DMS114 treated with DMSO at 0.1 percent for 48 hours (cell line): ENCODE measurements around the gene MAP3K7CL.

Experiments used
- DNase-seq: peaks from one replicate; lab custom pipeline; 2025; ENCODE audit not compliant: unreplicated experiment; lab: John Stamatoyannopoulos, UW

Gene MAP3K7CL, protein sequence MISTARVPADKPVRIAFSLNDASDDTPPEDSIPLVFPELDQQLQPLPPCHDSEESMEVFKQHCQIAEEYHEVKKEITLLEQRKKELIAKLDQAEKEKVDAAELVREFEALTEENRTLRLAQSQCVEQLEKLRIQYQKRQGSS

DNA sequence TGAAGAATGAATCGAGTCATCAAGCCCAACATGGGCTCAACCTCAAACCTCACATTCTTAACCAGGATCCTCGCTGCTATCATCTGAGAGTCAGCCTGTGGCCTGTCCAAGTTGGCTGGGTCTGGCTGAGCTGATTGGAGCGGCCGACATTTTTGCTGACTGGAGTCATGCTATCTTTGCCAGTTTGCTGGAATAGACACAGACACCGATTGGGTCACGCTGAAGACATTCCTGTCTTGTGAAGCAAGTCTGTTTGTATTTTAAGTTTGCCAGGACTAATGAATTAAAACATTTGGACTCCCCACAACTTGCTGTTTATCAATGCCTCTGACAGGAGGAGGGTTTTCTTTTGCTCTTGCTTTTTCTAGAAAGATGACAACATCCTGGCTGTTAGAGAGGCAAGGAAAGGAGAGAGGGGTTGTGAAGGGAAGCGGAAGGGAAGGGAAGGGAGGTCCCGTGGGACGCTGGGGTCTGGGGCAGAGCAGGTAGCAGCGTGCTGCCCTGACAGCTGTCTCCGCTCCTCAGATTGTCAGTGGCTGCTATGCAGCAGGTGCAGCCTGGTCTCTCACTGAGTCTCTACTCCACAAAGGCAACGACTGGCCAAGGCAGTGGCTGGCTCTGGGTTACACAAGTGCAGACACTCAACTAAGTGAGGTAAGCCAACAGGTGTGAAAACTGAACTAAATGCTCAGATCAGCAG is at the start of gene MAP3K7CL:
Gene MAP3K7CL (plus strand): TSS at position 375 of the 700 bp plus-strand sequence. CDS start 2,701 bp downstream, outside the sequence.
- no peak for DNase-seq

DNA sequence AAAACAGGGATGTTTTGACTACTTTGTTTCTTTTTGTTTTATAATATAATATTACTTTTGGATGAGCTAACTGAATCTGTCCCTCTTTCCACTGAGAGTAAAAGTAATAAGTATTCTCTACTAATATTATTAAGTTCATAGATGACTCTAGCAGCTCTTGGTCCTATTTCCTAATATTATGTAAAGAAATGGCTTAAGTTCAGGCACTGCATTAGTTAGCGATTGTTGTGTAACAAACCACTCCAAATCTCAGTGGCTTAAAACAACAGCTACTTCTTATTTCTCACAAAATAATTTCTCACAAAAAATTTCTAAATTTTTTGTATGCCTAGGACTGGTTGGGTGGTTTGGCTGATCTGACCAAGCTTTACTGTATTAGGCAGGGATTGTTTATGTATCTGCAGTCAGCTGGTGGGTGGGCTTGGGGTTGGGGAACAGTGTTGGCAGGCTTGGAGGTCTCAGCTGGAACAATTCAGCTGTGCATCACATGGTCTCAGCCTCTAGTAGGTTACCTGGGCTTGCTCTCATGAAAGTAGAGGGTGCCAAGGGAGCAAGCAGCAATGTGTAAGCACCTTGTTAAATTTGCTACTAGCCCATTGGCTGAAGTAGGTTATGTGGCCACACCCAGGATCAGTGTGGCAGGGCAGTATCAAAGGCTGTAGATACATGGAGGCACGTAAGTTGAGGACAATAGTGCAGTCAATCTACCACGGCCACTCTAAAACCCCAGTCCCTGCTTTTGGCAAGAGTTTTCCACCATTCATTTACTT is 48.2 kb upstream of the MAP3K7CL start:
- no peak for DNase-seq

DNA sequence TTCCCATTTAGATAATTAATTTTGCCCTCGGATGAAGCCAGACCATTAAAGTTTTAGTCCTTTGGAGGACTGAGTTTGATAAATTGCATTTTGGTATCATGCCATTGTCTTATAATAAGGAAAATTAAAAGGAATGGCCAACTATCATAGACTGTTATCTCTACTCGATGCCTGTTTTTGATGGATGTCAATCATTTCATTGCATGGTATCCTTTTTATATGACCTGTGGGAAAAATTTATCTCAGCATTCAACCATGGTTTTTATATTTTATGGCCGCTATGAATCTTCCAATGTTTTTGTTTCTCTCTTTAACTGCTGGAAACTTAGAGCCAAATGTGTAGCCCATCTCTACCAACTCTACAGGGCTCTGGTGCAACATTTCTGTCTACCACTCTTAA is 47.1 kb upstream of the MAP3K7CL start:
- DNase-seq = no peak

DNA sequence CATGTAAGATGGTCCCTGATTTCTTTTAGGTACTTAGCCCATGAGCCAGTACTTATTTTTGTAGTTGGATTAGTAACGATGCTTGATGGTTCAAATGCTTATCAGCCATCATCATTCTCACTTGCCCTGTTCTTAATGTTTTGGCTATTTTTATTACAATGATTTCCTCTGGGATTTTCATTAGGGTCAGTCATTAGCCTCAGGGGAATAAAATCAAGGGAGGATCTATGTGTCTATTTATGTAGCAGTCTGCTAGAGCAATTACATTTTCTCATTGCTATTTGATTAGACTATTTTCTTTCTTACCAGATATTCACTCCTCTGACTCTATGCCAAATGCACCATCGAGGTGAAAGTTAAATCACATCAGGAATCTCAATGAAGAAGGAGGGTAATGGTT is 46.1 kb upstream of the MAP3K7CL start:
- no peak for DNase-seq

DNA sequence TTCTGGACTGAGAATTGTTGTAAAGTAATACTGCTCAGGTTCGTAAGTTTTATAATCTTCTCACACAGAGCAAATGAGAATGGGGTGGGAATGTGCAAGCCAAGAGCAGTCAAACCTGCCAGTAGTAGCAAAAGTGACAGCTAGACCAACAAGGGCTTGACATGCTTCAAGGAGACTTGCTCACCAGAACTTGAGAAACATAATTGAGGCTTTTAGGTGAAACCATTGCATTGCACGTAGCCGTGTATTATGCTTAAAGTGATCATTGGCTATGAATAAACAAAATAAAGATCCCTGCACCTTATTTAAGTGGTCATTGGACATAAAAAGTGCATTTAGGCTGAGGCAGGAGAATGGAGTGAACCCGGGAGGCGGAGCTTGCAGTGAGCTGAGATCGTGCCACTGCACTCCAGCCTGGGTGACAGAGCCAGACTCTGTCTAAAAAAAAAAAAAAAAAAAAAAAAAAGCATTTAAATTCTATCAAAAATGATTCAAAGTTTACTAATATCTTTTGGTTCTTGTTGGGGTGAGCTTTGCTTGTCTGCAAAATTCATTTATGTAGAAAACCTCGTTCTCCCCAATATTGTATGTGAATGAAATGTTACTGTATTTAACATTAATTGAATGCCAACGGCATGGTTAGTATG is 45.2 kb upstream of the MAP3K7CL start:
- no peak for DNase-seq

DNA sequence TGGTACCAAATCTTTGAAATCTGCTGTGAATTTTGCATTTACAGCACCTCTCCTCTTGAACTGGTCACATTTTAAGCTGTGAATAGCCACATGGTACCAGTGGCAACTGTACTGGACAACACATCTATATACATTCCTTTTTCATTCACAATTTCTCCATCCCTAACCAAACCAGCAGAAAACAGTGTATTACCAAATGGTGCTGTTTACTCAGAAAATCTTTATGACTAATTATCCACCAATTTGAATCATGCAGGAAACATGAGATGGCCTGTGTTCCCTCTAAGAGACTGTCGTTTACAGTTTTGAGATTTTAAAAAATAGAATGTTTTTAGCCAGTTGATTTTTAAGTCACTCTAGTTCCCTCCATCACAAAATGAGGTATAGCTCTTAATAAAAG is 39.4 kb upstream of the MAP3K7CL start:
- no peak for DNase-seq

DNA sequence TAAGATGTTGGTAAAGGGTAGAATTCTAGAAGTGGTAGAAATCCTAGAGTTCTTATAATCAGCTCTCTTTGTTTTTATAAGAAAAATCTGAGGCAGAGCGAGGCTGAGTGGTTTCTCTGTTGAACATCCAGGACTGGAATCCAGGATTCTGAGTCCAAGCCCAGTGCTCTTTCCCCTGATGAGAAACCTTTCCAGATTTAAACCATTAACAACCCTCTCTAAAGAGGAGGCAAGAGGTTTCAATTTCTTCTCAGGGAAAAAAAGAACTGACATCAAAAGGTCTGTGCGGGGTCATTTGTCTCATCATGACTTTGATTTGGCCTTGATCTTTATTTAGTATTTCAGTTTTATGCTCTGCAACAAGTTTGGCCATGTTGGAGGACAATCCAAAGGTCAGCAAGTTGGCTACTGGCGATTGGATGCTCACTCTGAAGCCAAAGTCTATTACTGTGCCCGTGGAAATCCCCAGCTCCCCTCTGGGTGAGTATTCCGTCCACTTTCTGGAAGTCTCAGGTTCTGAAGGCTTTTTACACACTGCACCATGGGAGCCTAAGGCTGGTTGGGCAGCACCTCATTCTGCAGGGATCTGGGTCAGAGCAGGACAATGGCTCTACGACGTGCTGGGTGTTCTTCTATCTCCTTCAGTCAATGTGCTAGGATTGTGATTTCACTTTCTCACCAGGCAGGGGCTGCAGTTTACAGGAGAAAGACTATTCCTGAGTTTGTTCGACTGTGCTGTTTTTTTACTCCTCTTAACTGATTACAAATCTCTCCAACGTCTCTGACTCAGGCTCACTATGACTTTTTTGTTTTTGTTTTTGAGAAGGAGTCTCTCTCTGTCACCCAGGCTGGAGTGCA is 38.1 kb upstream of the MAP3K7CL start:
- DNase-seq = no peak

DNA sequence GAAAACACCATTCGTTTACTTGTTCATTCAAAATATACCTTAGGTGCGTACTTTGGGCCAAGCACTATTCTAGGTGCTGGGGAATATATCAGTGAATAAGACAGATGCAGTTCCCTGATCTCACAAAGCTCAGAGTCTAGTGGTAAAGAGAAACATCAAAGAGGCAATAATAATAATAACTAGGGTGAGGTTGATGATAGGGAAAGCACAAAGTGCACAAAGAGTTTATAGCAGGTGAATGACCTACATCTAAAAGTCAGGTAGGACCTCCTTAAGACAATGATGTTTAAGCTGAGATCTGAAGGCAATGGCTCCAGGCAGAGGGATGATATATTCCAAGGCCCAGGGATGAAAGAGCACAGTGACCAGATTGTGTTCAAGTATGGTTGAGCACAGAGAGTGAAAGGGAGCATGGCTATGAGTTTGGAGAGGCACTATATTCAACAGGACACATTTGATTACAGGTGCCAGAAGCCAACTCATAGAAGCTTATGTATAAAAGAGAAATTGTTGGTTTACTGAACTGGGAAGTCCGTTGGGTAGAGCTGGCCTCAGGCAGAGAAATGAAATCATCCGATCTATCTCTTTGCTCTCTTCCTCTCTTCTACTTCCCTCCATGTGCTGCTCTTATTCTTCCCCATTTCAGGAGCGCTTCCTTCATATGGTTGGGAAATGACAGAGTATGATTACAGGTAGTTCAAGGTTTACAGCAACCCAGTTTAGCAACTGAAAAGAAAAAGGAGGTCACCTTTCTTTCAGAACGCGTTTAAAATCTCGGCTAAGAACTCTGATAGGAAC is 34.0 kb upstream of the MAP3K7CL start:
- DNase-seq = no peak

DNA sequence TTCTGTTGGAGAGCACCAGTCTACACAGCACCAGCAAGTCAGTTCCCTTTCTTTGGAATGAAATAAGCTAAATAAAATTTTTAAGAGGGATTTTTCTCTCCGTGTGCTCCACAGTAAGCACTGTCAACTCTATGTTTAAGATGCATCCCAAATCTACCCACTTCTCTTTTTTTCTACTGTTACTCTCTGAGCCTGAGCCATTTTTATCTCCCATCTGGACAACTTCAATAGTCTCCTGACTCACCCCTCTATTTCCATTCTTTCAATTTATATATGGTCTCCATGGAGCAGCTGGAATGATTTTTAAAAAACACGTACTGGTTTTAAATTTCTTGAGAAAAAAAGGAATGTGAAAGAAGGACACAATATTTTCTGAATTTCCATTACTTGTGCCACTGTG is 32.3 kb upstream of the MAP3K7CL start:
- no peak for DNase-seq

DNA sequence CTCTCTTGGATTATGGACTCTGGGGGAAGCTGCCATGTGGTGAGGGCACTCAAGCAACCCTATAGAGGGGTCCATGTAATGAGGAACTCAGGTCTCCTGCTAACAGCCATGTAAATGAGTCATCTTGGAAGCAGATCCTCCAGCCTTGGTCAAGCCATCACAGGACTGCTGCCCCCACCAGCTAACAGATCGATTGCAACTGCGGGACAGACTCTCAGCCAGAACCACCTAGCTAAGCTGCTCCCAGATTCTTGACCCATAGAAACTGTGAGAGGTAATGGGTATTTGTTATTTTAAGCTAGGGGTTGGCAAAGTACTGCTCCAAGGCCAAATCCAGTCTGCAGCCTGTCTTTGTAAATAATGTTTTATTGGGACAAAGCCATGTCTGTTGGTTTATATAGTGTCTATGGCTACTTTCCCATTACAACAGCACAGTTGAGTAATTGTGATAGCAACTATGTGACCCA is 27.6 kb upstream of the MAP3K7CL start:
- DNase-seq = no peak

DNA sequence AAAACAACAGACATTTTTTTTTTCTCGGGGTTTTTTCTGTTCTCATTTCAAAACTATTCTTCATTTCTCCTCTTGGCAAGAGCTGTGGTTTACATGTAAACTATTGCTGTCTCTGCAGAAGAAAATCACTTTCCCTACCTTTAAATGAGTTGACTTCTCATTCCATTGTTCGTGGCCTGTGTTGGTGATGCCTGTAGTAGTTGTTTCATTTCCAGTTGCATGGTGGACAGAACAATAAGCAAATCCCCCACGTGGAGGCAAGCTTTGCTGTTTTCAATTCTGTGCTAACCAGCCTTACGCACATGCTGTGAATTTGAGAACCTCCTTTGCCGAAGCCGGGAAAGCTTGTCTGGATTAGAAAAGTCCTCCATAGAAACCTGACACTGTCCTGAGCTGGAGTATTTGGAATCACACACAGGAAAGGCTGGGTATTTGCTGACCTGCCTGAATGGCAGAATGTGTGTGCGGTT is 26.2 kb upstream of the MAP3K7CL start:
- DNase-seq = no peak

DNA sequence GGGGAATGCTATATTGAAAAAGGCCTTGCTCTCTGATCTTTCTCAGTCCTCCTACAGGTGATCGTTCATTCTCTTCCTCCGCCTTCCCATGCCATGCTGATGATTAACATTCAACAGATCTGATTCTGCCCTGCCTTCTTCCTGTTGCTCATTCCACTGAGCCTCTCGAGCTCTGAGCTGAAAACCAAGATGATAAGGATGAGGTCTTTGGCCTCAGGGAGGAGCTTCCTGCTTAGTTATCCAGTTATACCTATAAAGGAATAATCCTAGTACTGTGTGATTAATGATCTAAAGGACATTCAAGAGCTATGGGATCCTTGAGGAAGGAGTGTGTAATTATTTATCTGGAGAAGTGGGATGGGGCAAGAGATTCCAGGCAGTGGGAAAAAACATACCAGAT is 25.2 kb upstream of the MAP3K7CL start:
- no peak for DNase-seq

DNA sequence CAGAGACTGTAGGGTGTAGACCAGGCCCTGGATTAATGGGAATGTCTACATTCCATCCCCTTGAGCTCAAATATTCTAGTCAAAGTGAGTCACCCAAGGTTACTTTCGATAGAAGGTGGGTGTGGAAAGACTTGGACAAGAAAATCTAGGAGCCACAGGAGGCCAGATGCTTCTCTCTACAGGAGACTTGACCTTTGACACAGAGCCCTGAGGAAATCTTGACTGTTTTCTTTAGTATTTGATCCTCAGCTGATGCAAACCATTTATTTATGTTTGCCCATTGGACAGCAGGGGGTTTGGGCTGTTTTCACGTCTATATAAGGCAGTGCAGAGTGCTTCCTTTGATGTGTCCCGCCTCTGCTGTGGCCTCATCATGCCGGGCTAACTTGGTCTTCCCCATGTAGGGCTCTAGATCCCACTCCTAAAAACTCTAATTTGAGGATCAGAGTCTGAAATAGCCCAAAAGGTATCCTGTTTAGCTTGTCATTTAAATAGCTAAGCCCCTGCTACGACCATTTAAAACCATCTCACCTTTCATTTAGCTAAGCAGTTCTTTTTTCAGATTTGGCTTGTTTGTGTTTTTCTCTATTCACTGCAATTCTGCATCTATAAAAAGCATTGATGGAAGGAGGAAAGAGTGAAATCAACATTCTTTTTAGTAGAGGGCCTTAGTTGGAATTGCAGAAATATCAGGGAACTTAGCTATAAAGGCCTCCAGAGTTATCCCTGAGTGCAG is 15.5 kb upstream of the MAP3K7CL start:
- no peak for DNase-seq

DNA sequence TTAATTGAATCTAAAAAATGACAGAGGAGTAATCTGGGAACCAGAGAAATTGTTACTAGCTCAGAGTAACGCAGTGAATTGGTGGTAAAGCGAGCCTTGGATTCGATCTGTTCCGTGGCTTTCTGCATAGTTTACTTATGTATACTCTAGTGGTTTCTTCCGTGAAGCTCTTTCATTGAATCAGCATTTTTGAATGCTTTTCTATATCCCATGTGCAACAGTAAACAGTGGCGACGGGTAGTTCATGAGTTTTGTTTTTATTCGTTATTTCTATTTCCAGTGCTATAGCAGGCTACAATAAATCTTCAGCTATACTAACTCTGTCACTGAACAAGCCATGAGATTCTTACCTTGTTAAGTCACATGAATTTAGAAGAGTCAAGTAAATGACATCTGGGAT is 14.5 kb upstream of the MAP3K7CL start:
- no peak for DNase-seq

DNA sequence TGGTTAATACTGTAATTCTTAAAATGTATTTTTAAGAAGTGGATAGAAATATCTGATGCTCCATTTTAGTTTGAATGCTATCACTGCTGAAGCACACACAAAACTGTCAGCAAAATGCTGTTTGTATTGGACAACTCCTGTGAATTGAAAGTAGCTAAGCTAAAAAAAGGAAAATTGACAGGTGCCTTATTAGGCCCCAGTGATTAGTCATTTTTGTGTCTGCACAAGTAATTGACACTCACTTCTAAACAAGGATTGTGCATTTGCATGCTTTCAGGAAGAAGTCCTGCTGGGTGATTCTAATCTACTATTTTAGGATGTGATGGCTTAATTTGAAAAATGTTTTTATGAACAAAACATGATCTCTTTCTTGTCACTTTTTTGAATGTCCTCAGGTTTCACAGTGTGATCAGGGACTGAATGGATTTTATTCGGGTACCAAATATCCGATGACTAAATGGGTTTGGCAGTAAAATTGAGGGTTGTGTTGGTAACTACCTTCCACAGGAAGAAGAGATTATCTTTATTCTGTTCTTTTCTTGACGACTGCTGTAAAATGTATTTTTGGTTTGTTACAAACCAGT is 13.0 kb upstream of the MAP3K7CL start:
- no peak for DNase-seq

DNA sequence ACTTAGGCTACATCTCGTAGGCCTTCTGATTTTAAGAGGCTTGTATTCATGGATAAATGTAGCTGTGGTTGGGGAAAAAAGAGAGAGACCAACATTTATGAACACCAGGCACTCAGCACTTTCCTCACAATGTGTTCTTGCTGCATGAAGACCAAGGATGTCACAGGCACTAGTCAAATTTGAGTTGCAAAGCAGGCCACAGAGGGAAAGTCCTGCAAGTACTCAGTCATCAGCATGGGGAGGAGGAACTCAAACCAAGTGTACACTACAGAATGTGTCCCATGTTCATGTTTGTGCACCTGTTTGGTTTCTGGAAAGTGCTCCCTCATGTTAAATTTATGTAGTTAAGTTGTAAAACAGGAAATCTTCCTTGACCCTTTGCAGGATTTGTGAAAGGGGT is 8.7 kb upstream of the MAP3K7CL start:
- DNase-seq = no peak

DNA sequence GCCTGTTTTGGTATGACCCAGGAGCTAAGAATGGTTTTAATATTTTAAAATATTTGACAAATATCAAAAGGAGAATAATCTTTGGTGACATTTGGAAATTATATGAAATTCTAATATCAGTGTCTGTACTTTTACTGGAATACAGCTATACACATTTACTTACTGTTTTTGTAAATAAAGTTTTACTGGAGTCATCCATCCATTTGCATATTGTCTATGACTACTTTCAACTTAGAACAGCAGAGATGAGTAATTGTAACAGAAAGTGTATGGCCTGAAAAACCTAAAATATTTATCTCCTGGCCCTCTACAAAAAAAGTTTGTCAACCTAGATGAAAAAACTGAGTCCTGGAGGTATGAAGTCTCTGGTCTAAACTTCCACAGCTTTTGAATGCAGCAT is 5.8 kb upstream of the MAP3K7CL start:
- DNase-seq = no peak

DNA sequence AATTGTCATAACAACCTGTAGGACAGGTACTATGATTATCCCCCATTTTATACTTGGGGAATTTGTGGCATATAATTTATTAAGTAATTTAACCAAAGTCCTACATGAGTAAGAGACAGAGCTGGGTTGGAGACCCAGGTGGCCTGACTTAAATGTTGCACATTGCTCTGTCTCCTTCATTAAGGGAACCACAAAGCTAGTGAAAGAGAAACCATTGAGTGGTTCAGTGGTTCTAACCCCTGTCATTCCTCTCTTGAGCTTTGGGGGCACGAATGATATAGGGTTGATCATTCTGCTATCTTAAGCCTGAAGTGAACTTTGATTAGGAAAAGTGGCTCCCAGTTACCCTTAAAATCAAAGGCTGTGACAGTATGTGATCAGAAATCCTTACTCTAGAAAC is 5.3 kb upstream of the MAP3K7CL start:
- DNase-seq = no peak

DNA sequence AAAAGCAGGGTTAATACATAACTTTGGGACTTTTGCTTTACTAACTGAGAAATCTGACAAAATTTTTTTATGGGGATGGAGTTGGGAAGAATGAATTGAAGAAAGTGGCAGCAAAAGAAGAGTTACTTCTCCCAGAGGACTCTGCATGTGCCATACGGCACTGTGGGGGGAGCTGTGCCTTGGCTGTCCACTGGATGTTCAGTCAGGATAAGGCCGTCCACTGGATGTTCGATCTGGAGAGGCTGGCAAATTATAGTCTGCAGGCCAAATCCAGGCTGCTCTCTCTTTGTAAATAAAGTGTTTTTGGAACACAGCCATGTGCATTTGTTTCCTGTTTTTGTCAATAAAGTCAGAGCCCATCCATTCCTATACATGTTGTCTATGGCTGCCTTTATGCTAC is 4.5 kb upstream of the MAP3K7CL start:
- no peak for DNase-seq
